GM18867 (cell line): ENCODE data around the gene PCDHGA8.
A peak's percentile ranks its signal among the peaks of the same experiment; 100 is the strongest.
"Not testable (repeated sequence)": the region's sequence is repeated elsewhere in the genome, so short reads cannot be mapped to it uniquely, and the experiment has no call there.

ENCODE experiments used
- ATAC-seq: cut with Tn5 transposase; IDR thresholded peaks from one replicate; pipeline ENCODE4 v1.9.1; 2021; ENCODE audit warnings: mild to moderate bottlenecking, moderate library complexity; ENCODE audit not compliant: unreplicated experiment

The PCDHGA8 gene

DNA sequence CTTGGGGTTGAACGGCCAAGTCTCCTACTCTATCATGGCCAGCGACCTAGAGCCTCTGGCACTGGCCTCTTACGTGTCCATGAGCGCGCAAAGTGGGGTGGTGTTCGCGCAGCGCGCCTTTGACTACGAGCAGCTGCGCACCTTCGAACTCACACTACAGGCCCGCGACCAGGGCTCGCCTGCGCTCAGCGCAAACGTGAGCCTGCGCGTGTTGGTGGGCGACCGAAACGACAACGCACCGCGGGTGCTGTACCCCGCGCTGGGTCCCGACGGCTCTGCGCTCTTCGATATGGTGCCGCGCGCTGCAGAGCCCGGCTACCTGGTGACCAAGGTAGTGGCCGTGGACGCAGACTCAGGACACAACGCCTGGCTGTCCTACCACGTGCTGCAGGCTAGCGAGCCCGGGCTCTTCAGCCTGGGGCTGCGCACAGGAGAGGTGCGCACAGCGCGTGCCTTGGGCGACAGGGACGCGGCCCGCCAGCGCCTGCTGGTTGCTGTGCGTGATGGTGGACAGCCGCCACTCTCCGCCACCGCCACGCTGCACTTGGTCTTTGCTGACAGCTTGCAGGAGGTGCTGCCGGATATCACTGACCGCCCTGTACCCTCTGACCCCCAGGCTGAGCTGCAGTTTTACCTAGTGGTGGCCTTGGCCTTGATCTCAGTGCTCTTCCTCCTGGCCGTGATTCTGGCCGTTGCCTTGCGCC is 7.3 kb downstream of the PCDHGA8 start:
- no peak for ATAC-seq

- no peak for ATAC-seq
Observed at GRCh38 chr5:141402553-141403243, 10.3 kb downstream of the PCDHGA8 start, which contains the start of gene PCDHGA9. TSS of gene PCDHGA9 (plus strand) at chr5:141402778. CDS start at chr5:141402953, 175 bp downstream.

GRCh38 chr5:141403387-141403786 is 11.0 kb downstream of the PCDHGA8 start:
- no peak for ATAC-seq

- not testable (repeated sequence) for ATAC-seq
Observed at GRCh38 chr5:141407790-141408505, 15.5 kb downstream of the PCDHGA8 start, which contains the start of gene PCDHGB6. TSS of gene PCDHGB6 (plus strand) at chr5:141408021. CDS start at chr5:141408203, 182 bp downstream.

DNA sequence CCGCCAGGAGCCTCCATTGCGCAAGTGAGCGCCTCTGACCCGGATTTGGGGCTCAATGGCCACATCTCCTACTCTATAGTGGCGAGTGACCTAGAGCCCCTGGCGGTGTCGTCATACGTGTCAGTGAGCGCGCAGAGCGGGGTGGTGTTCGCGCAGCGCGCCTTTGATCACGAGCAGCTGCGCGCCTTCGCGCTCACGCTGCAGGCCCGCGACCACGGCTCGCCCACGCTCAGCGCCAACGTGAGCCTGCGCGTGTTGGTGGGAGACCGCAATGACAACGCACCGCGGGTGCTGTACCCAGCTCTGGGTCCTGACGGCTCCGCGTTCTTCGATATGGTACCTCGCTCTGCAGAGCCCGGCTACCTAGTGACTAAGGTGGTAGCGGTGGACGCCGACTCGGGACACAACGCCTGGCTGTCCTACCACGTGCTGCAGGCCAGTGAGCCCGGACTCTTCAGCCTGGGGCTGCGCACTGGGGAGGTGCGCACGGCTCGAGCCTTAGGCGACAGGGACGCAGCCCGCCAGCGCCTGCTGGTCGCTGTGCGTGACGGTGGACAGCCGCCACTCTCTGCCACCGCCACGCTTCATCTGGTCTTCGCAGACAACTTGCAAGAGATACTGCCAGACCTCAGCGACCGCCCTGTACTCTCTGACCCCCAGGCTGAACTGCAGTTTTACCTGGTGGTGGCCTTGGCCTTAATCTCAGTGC is 17.3 kb downstream of the PCDHGA8 start:
- ATAC-seq: no peak

- no peak for ATAC-seq
Observed at GRCh38 chr5:141411575-141411974, 19.1 kb downstream of the PCDHGA8 start.

GRCh38 chr5:141412854-141413539 is 20.6 kb downstream of the PCDHGA8 start, which contains the start of gene PCDHGA10:
TSS of gene PCDHGA10 (plus strand) at chr5:141412987. CDS start at chr5:141413176, 189 bp downstream.
- ATAC-seq: peak; percentile 84

- no peak for ATAC-seq
Observed at GRCh38 chr5:141413540-141414069, 21.2 kb downstream of the PCDHGA8 start.

DNA sequence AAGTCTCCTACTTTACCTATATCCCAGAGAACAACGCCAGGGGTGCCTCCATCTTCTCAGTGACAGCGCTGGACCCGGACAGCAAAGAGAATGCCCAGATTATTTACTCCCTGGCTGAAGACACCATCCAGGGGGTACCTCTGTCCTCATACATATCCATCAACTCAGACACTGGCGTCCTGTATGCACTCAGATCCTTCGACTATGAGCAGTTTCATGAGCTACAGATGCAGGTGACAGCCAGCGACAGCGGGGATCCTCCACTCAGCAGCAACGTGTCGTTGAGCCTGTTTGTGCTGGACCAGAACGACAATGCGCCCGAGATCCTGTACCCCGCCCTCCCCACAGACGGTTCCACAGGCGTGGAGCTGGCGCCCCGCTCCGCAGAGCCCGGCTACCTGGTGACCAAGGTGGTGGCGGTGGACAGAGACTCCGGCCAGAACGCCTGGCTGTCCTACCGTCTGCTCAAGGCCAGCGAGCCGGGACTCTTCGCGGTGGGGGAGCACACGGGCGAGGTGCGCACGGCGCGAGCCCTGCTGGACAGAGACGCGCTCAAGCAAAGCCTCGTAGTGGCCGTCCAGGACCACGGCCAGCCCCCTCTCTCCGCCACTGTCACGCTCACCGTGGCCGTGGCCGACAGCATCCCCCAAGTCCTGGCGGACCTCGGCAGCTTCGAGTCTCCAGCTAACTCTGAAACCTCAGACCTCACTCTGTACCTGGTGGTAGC is 22.3 kb downstream of the PCDHGA8 start:
- ATAC-seq: not testable (repeated sequence)

GRCh38 chr5:141415275-141415618 is 22.8 kb downstream of the PCDHGA8 start:
- not testable (repeated sequence) for ATAC-seq

- ATAC-seq: peak; percentile 57
Observed at GRCh38 chr5:141417494-141418172, 25.2 kb downstream of the PCDHGA8 start, which contains the start of gene PCDHGB7. TSS of gene PCDHGB7 (plus strand) at chr5:141417677. CDS start at chr5:141417860, 183 bp downstream.

GRCh38 chr5:141419074-141419880 is 26.8 kb downstream of the PCDHGA8 start:
- no peak for ATAC-seq

DNA sequence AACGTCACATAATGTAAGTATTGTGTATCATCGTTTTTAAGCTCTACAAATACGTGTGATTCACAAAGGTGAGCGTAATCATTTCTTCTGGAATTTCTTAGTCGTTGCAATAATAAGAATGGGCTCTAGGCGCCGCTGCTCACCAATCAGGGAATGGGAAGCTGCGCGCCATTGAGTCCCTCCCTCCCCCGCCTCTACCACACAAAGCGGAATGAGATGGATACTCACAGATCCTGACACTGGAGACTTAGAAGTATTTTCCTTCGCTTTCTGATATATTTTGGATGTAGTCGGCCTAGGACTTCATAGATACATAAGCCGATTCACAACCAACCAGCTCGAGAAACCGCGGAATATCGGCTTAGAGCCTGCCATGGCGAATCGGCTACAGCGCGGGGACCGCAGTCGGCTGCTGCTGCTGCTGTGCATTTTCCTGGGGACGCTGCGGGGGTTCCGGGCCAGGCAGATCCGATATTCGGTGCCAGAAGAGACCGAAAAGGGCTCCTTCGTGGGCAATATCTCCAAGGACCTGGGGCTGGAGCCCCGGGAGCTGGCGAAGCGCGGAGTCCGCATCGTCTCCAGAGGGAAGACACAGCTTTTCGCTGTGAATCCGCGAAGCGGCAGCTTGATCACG is 28.5 kb downstream of the PCDHGA8 start, which contains the start of gene PCDHGA11:
Gene PCDHGA11 (plus strand): TSS at position 197 of the 634 bp plus-strand sequence. CDS start 177 bp downstream, at position 374.
- ATAC-seq: no peak

DNA sequence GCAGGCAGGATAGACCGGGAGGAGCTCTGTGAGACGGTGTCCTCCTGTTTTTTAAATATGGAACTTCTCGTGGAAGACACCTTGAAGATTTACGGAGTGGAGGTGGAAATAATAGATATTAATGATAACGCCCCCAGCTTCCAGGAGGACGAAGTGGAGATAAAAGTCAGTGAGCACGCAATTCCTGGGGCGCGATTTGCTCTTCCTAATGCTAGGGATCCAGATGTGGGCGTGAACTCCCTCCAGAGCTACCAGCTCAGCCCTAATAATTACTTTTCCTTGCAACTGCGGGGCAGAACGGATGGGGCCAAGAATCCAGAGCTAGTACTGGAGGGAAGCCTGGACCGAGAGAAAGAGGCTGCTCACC is 29.0 kb downstream of the PCDHGA8 start:
- no peak for ATAC-seq

GRCh38 chr5:141422742-141423291 is 30.4 kb downstream of the PCDHGA8 start:
- ATAC-seq: no peak

DNA sequence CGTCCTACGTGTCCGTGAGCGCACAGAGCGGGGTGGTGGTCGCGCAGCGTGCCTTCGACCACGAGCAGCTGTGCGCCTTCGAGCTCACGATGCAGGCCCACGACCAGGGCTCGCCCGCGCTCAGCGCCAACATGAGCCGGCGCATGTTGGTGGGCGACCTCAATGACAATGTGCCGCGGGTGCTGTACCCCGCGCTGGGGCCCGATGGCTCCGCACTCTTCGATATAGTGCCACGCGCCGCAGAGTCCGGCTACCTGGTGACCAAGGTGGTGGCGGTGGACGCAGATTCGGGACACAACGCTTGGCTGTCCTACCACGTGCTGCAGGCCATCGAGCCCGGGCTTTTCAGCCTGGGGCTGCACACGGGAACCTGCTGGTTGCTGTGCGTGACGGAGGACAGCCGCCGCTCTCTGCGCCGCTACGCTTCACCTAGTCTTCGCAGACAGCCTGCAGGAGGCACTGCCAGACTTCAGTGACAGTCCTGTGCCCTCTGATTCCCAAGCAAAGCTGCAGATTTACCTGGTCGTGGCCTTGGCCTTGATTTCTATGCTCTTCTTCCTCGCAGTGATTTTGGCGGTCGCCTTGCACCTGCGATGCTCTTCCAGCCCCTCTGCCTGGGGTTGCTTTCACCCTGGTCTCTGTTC is 35.5 kb downstream of the PCDHGA8 start:
- no peak for ATAC-seq
